Measurements from ENCODE around the gene CCDC188. TPM values are rescaled to one million over a fixed set of nuclear protein-coding genes. Genes with fewer than 3 reads are reported as not detected.
A peak's percentile ranks its signal among the peaks of the same experiment; 100 is the strongest.

The CCDC188 gene
- total RNA-seq, 1 experiment from 2014 or later, result not detected

- Histone ChIP-seq H3K9me2 (ENCODE audit: insufficient read depth) (no peaks in the 10 kb centered on the region), H3K36me3 (ENCODE audit: low read depth) (no peaks in the 10 kb centered on the region), H3F3A (ENCODE audit: insufficient read depth, low read depth) (peaks cover 8% of the 10 kb centered on the region; the same call in 1 of the 2 replicates), H3K79me2 (ENCODE audit: low read depth) (no peaks in the 10 kb centered on the region), H3K4me3 (no peak overlapping the region), H3K27me3 (ENCODE audit: insufficient read depth, low read depth) (no peaks in the 10 kb centered on the region), H3K4me1 (replicated peaks; ENCODE audit: insufficient read depth) (no peaks in the 10 kb centered on the region; the same call in 1 of the 2 replicates), H2AFZ (no peak overlapping the region), H4K20me1 (ENCODE audit: insufficient read depth) (peaks cover 7% of the 10 kb centered on the region; the same call in 1 of the 2 replicates), H3K27ac (no peak overlapping the region), H3K4me2 (no peak overlapping the region), H3K9me3 (ENCODE audit: insufficient read depth, low read depth) (no peaks in the 10 kb centered on the region)
- BruUV-seq (replicated peaks), result no TSS peak
- TF ChIP-seq CTCF (conservative IDR thresholded peaks at IDR 0.05) (no peak), EZH2 (IDR thresholded peaks at IDR 0.05; ENCODE audit: low read depth) (no peak)
- ChIA-PET CTCF (no interaction called here), POLR2A (ENCODE audit: unreplicated experiment) (no interaction called here)
- no peak for DNase-seq
- intact Hi-C loops (cut with micrococcal nuclease; ENCODE audit: unreplicated experiment), result no loop called here
Observed at GRCh38 chr22:20133930-20134549, 16.8 kb downstream of the CCDC188 start.

DNA sequence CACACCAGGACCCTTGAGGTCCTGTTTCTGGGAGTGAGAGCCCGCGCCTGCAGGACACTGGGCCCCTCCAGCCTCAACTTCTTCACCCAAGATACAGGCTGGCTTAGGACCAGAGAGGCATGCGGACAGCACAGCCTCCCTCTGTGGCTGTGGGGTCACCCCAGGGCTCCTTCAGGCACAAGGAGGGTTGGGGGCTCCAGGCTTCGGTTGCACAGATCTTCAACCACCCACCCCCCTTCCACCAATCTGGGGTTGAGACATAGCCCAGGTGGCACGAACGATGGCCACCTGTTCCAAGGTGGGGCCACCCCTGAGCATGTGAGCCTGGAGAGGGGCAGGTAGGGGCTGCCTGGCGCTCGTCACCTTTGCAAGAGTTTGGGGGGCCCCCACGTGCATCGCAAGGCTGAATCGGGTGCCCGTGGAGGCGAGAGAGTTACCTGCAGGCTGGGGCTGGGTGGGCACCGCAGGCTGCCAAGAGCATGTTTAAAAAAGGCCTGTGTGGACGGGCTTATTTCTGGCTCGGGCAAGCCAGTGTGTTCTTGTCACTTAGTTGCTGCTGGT, 18.1 kb downstream of the CCDC188 start:
- no peak for DNase-seq
- intact Hi-C loops (cut with micrococcal nuclease; ENCODE audit: unreplicated experiment), result no loop called here

More for the DNA sequence above, 18.1 kb downstream of the CCDC188 start:
- Histone ChIP-seq H4K20me1 (ENCODE audit: insufficient read depth) (peaks cover 7% of the 10 kb centered on the region; the same call in 1 of the 2 replicates), H3K27me3 (ENCODE audit: insufficient read depth, low read depth) (no peaks in the 10 kb centered on the region), H3K79me2 (ENCODE audit: low read depth) (no peaks in the 10 kb centered on the region), H3K4me3 (peak overlapping the region; percentile 58), H3K9me3 (ENCODE audit: insufficient read depth, low read depth) (no peaks in the 10 kb centered on the region), H3K4me2 (peak overlapping the region; percentile 75), H2AFZ (no peak overlapping the region), H3F3A (ENCODE audit: insufficient read depth, low read depth) (peaks cover 8% of the 10 kb centered on the region; the same call in 1 of the 2 replicates), H3K9me2 (ENCODE audit: insufficient read depth) (no peaks in the 10 kb centered on the region), H3K27ac (no peak overlapping the region), H3K36me3 (ENCODE audit: low read depth) (no peaks in the 10 kb centered on the region), H3K4me1 (replicated peaks; ENCODE audit: insufficient read depth) (no peaks in the 10 kb centered on the region; the same call in 1 of the 2 replicates)
- POLR2A ChIA-PET (ENCODE audit: unreplicated experiment), result no interaction called here
- no peak for TF ChIP-seq EZH2 (IDR thresholded peaks at IDR 0.05; ENCODE audit: low read depth)
- no peak for TF ChIP-seq CTCF (conservative IDR thresholded peaks at IDR 0.05)
- CTCF ChIA-PET, result no interaction called here
- no TSS peak for BruUV-seq (replicated peaks)
